Inflammatory macrophage treated with lipopolysaccharide for 1 hour (primary cell): ENCODE data around the gene BPI.
"Not testable (repeated sequence)": the region's sequence is repeated elsewhere in the genome, so short reads cannot be mapped to it uniquely, and the experiment has no call there.

Experiments
- DNase-seq, 2 donors: peaks; one replicate each; pipeline ENCODE4 v3.0.0-alpha.2; 2020 to 2022

BPI gene

DNA sequence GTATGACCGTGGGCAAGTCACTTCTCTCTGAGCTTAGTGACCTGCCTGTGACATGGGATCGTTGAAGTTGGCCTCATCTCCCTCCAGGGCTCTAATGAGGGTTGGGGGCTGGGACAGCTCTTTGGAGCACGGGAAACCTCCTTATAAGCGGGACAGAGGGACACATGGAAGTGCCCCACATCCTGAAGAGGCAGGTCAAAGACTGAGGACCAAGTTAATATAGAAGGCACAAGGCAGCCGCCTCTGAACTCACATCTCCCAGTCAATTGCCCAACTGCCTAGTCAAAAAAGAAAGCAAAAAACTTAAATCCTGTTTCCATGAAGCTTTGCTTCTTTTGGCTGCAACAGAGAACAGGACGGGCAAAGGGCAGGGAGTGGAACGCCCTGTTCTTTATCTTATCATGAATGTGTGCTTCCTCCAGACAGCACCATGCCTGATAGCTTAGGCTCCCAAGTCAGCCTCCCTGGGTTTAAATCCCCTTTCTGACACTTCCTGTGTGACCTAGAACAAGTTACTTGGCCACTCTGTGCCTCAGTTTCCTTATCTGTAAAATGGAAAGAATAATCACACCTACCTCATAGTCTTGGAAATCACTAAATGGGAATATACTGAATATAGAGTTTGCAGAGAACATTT lies 69.4 kb downstream of the BPI start:
- no peak for DNase-seq

DNA sequence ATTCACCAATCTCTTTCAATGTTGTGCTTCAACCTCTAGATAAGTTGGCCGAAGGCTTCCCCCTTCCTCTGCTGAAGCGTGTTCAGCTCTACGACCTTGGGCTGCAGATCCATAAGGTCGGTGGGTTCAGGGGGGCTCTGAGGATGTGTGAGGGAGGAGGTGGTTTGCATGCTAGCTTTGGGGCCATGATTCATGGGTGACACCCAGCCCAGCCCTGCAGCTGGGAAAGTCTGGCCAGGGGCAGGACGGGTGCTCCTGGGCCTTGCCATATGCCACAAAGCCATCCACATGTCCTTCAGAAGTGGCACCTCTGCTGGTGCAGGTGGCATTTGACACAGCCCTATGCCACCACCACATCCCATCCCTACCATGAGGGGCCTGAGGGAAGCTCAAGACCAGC lies 69.9 kb downstream of the BPI start:
- DNase-seq = no peak

DNA sequence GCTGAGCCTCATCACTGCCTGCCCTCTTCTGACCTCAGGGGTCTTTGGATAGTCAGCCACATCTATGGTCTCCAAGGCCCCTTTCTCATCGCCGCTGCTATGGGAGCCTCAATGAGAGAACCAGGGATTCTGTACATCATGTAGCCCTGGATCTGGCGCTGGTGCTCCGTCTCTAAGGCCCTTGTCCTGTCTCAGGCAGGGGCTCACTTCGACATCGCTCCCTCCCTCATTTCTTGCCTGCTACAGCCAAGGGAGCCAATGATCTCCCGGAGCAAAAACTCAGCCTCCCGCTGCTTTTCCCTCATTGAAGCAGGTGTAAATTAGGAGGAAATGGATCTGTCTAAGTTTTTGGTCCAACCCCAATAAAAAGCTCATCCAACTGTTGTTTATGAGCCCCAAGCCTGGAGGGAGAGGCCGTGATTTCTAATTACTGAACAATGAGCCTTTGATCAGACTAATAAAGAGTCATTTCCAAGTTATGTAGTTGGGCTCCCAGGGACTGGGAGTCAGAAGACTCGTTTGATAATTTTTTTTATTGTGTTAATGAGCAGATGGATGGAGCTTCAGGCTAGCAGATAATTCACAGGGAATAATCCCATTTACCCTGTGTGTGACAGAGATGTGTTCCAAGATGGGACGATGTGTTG lies 73.2 kb downstream of the BPI start:
- no peak for DNase-seq

DNA sequence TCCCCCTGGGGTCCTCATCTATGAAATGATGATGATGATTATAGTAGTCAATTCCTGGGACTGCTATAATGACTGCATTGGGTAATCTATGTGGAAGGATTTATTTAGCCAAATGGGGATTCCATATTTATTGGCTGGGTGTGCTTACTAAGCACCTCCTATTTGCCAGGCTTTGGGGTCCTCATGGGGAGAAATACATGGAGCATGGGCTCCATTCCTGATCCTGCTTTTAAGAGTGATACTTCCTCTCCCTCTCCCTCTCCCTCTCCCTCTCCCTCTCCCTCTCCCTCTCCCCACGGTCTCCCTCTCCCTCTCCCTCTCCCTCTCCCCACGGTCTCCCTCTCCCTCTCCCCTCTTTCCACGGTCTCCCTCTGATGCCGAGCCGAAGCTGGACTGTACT lies 73.9 kb downstream of the BPI start:
- DNase-seq = not testable (repeated sequence)

DNA sequence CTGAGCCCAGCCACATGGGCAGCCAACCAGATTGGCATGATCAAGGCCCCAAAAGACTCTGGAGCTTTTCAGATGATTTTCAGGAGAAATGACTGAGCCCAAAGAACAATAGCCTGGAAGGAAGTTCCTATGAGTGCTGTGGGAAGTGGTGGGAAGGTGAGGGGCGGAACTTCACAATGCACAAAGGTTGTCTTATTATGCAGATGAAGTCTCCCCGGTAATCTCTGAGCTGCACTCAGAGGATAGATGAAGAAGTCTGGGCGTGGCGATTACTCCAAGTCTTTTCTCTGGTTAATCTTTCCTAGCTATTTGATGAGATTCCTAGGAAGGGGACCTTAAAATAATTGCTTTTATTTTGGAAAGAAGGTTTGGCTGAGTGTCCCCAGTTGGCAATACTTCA lies 79.2 kb downstream of the BPI start:
- no peak for DNase-seq

DNA sequence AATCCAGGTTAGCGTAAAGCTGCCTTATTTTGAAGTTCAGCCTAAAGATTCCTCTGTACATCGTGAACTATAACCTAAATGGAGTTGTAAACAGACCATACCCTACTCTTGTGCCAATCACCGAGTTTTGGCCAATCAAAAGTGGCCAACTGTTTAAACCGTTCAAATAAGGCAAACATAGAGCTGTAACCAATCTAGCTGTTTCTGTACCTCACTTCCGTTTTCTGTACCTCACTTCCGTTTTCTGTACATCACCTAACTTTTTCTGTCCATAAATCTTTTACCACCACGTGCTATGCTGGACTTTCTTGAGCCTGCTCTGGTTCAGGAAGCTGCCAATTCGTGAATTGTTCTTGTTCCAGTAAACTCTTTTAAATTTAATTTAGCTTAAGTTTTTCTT lies 82.0 kb downstream of the BPI start:
- DNase-seq = peak; percentile 30 to 44

DNA sequence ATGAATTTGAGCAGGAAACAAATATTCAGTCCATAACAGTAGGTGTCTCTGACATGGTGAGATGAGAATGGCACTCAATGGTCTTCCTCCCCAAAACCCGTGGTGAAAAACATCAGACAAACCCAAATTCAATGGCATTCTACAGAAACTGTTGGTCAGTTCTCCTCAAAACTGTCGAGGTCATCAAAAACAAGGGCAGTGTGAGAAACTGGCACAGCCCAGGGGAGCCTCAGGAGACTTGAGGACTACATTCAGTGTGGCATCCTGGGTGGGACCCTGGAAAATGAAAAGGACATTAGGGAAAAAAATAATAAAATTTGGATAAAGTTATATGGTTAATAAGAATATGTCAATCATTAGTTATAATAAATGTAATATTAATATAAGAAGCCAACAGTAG lies 82.9 kb downstream of the BPI start:
- no peak for DNase-seq
